ENCODE measurements around the gene THRA. TPM values are rescaled to one million over a fixed set of nuclear protein-coding genes. Genes with fewer than 3 reads are reported as not detected.

The THRA gene
- total and polyA plus RNA-seq, 8 donors, result 21.1 to 52.2 (median 34.2) TPM

GRCh38 chr17:40122999-40123810 is 60.4 kb downstream of the THRA start:
- Histone ChIP-seq H3K9me3 (no peaks in the 10 kb centered on the region), H3K4me1 (peaks cover 24 to 53% (median 37%) of the 10 kb centered on the region in 4 donors), H3K4me3 (peak overlapping the region; percentile 88 to 100 (median 97)), H3K27ac (peak overlapping the region; percentile 92 to 99 (median 98)), H3K36me3 (peaks cover 15 to 30% (median 29%) of the 10 kb centered on the region in 4 donors), H3K27me3 (no peaks in the 10 kb centered on the region)
- DNase-seq, result peak in 1 of 2 donors; percentile 87
- WGBS, 5 donors, result 0 to 1% (median 0%) methylated on average over 22 to 43 of the region's 43 CpGs
- intact Hi-C loops (cut with DNase I; ENCODE audit: low total_unique reads), result no loop called here
- TF ChIP-seq EP300 (IDR thresholded peaks at IDR 0.05) (no peak), POLR2AphosphoS5 (IDR thresholded peaks at IDR 0.05) (no peak), CTCF (IDR thresholded peaks at IDR 0.05) (no peak), POLR2A (IDR thresholded peaks at IDR 0.05) (no peak)

GRCh38 chr17:40123811-40124114 is 61.0 kb downstream of the THRA start:
- Histone ChIP-seq H3K9me3 (no peaks in the 10 kb centered on the region), H3K27me3 (no peaks in the 10 kb centered on the region), H3K36me3 (peaks cover 20 to 35% (median 35%) of the 10 kb centered on the region in 4 donors), H3K4me3 (peak overlapping the region; percentile 88 to 100 (median 97)), H3K4me1 (peaks cover 24 to 56% (median 37%) of the 10 kb centered on the region in 4 donors), H3K27ac (peak overlapping the region; percentile 92 to 99 (median 98))
- TF ChIP-seq EP300 (IDR thresholded peaks at IDR 0.05) (no peak), CTCF (IDR thresholded peaks at IDR 0.05) (no peak), POLR2A (IDR thresholded peaks at IDR 0.05) (no peak), POLR2AphosphoS5 (IDR thresholded peaks at IDR 0.05) (no peak)
- no peak for DNase-seq
- WGBS, 5 donors, result 0 to 2% (median 0%) methylated on average over 2 of the region's 2 CpGs
- intact Hi-C loops (cut with DNase I; ENCODE audit: low total_unique reads), result no loop called here

- peak overlapping the region; percentile 54 to 99 (median 98) for H3K27ac ChIP-seq
Measured at GRCh38 chr17:40124279-40125141, 61.7 kb downstream of the THRA start.

More at GRCh38 chr17:40124279-40125141, 61.7 kb downstream of the THRA start:
- WGBS, 5 donors, result 2 to 6% (median 5%) methylated on average over 9 of the region's 9 CpGs
- TF ChIP-seq CTCF (IDR thresholded peaks at IDR 0.05), result no peak
- no peak for TF ChIP-seq POLR2AphosphoS5 (IDR thresholded peaks at IDR 0.05)
- no peak for TF ChIP-seq EP300 (IDR thresholded peaks at IDR 0.05)
- no peak for TF ChIP-seq POLR2A (IDR thresholded peaks at IDR 0.05)
- Histone ChIP-seq H3K27me3 (no peaks in the 10 kb centered on the region), H3K9me3 (no peaks in the 10 kb centered on the region), H3K4me1 (peaks cover 24 to 61% (median 37%) of the 10 kb centered on the region in 4 donors), H3K36me3 (peaks cover 27 to 43% (median 42%) of the 10 kb centered on the region in 4 donors), H3K4me3 (peak overlapping the region; percentile 88 to 100 (median 97))
- intact Hi-C loops (cut with DNase I; ENCODE audit: low total_unique reads), result no loop called here
- DNase-seq, result peak in 1 of 2 donors; percentile 55
